DMS79 (cell line): ENCODE measurements around the gene NFKBIL1.
A peak's percentile ranks its signal among the peaks of the same experiment; 100 is the strongest.
"Not testable (repeated sequence)": the region's sequence is repeated elsewhere in the genome, so short reads cannot be mapped to it uniquely, and the experiment has no call there.

ENCODE experiments used
- DNase-seq: peaks from one replicate; lab custom pipeline; 2025; lab: John Stamatoyannopoulos, UW

The NFKBIL1 gene, protein sequence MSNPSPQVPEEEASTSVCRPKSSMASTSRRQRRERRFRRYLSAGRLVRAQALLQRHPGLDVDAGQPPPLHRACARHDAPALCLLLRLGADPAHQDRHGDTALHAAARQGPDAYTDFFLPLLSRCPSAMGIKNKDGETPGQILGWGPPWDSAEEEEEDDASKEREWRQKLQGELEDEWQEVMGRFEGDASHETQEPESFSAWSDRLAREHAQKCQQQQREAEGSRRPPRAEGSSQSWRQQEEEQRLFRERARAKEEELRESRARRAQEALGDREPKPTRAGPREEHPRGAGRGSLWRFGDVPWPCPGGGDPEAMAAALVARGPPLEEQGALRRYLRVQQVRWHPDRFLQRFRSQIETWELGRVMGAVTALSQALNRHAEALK

DNA sequence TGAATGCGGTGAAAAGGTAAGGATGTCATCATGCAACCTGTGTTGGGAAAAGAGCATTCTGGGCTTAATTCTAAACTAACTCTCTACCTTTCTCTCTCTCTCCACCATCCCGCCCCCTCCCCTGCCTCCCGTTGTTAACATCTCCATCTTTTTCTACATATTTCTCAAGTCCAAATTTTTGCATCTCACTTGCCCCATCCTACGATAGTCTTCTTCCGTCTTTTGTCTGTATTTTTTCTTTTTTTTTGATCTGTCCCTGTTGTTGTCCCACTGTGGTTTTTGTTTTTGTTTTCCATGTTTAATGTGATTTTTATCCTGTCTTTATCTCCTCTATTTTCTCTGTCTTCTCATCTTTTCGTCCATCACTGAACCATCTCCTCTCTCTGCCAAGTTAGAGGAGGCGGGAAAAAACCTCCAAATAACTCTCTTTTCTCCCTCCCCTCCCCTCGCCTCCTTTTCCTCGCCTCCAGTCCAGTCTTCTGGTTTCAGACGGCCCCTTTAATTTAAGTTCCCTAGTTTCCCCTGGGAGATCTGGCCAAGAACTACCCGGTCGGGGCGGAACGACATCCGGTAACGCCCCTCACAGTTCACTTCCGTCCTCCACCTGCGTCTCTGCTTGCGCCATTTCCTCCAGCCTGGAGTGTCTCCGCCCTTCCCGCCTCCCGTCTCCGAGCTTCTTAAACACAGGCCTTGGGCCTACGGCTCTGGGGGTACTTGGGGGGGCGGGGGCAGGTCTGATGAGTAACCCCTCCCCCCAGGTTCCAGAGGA lies at the start of gene NFKBIL1:
NFKBIL1 (plus strand) TSS at position 651 of the 769 bp plus-strand sequence; CDS start at position 738, 87 bp downstream.
- peak; percentile 96 for DNase-seq

DNA sequence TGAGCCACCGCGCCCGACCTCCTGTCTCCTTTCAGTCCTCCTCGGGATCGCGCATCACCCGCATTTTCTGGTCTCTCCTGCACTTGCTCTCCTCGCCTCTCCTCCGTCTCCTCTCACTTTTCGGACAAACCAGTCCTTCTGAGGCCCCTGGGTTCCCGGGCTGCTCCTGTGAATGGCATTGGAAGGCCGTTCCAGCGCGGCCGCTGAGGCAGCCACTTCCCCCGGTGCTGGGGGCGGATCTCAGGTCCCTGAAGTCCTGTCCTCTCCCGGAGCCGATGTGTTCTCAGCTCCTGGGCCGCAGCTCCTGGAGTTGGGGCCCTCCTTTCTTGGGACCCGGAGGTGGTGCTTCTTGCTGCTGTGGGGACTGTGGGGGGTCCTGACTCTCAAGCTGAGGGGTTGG lies 48.7 kb upstream of the NFKBIL1 start:
- no peak for DNase-seq

DNA sequence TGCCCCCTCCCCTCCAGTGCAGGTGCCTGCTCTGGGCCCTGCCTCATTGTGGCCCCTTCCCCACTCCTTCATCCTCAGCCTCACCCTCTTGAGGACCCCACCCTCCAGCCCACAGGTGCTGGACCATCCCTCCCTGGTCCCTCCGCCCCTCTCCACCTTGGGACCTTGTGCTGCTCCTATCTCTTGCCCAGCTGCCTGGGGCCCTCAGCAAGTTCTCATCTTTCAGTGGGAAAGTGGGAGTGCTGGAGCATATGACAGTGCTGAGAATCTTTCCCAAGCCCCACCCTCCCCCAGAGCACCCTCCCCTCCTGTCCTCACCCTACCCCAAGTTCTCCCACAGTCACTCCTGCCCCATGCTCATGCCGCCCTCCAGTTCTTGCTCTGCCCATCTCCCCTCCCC lies 47.8 kb upstream of the NFKBIL1 start:
- not testable (repeated sequence) for DNase-seq

DNA sequence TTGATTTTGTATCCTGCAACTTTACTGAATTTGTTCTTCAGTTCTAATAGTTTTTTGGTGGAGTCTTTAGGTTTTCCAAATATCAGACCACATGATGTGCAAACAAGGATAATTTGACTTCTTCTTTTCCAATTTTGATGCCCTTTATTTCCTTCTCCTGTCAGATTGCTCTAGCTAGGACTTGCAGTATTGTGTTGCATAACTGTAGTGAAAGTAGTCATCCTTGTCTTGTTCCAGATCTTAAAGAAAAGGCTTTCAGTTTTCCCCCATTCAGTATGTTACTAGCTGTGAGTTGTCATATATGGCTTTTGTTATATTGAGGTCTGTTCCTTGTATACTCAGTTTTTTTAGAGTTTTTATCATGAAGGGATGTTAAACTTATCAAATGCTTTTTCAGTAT lies 44.8 kb upstream of the NFKBIL1 start:
- DNase-seq = no peak

DNA sequence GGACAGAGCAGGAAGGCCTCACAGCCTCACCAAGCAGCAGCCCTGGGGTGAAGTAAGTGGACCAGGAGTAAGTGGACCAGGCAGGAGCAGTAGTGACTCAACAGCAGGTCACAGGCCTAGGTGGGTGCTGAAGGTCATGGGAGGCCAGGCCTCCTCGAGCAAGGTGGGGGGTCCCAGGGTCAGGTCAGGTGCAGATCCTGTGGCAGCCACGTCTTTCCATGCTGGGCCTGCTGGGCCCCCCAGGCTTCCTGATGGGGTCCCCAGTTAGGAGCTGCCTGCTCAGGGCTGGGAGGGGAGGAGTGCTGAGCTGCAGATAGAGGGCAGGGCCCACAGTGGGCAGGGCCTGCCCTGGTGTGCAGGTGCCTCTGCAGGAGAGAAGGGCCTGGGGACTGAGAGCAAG lies 38.4 kb upstream of the NFKBIL1 start:
- DNase-seq = not testable (repeated sequence)

DNA sequence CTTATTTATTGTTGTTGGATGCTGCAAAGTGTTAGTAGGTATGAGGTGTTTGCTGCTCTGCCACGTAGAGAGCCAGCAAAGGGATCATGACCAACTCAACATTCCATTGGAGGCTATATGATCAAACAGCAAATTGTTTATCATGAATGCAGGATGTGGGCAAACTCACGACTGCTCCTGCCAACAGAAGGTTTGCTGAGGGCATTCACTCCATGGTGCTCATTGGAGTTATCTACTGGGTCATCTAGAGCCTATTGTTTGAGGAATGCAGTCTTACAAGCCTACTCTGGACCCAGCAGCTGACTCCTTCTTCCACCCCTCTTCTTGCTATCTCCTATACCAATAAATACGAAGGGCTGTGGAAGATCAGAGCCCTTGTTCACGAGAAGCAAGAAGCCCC lies 37.4 kb upstream of the NFKBIL1 start:
- no peak for DNase-seq

DNA sequence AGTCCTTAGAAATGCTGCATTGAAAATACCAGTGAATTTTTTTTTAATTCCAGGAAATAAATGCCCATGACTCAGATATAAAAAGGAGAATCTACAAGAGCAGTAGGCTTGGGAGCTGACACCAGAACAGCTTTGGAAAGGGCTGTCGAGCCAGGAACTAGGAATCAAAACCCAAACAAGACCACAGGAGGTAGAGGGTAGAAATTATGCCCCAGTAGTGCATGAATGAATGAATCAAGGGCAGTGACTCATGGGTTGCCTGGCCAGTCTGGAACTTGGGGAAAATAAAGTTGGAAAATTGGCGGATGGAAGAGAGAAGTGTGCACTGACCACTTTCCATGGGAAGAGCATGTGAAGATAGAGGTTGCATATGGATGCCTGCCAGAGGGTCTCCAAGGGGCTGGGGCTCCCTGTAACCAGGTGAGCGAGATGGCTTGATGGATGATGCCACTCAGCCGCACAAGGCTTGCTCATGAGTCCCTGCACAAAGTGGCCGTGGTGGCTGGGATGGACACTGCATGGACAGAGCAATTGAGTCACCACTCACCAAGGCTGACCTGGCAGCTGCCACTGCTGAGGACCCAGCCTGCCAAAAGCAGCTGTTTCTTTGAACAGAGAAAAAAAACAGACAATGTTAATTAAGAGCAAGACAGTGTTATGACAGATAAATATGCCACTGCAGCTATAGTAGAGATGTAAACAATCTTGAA lies 33.8 kb upstream of the NFKBIL1 start:
- DNase-seq = no peak

DNA sequence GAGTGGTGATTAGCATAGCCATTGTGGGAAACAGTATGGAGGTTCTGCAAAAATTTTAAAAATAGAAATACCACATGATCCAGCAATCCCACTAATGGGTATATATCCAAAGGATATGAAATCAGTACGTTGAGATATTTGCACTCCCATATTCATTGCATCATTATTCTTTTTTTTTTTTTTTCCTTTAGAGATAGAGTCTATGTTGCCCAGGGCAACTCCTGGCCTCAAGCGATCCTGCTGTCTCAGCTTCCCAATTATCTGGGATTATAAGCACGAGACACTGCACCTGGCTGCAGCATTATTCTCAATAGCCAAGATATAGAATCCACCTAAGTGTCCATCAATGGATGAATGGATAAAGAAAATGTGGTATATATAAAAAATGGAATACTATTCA lies 25.6 kb upstream of the NFKBIL1 start:
- no peak for DNase-seq

DNA sequence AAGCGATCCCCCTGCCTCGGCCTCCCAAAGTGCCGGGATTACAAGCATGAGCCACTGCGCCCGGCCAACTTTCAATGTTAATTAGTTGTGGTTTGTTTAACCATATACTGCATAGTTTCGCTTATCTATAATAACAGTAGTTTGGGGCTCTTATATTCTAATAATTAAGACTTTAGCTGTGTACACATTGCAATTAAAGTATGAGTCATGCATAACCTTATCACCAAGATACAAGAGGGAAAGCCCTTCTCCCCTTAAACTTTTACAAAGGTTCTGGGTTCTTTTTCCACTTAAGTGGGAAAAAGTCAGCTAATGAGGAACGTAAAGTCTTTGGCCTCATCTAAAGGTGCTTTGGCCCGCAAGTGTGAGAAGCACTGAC lies 21.9 kb upstream of the NFKBIL1 start:
- DNase-seq = no peak

DNA sequence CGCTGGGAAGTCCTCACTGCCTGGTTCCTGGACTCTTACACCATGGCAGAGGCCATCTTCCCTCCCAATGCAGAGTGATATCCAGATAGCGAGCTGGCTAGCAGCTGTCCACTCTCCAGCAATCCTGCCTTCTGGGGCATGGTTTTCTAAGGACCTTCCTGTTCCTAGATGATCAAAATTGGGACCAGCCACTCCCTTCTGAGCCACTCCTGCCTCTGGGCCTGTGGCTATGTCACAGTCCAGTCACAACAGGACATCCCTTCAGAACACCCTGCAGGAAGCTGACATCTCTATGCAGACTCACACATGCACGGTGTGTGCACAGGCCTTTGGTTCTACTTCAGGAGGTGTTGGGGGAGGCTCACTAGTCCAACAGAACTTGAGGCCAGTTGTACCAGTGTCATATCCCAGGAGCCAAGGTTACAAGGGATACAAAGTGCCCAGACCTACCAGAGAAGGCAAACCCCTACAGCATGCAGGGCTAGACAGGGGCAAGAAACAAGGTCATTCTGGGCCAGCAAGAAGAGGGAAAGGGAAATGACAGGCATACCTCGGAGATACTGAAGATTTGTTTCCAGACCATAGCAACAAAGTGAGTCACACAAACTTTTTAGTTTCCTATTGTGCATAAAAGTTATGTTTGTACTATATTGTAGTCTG lies 21.3 kb upstream of the NFKBIL1 start:
- no peak for DNase-seq

DNA sequence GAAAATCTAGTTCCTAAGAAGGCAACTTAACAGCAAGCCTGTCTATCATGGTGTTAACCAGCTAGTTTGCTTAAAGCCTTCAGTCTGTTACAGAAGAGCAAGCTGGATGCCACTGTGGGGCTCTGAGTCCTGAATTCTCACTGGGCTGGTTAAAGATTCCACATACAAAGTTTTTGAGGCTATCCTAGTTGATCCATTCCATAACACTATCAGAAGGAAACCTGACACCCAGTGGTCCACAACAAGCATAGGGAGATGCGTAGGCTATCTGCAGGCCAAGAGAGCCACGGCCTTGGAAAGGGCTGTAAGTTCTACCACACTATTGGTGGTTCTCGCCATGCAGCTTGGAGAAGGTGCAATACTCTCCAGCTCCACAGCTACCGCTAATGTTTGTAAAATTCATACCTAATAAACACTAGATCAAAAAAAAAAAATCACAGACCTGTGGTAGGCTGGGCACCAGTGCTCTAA lies 19.1 kb upstream of the NFKBIL1 start:
- DNase-seq = no peak

DNA sequence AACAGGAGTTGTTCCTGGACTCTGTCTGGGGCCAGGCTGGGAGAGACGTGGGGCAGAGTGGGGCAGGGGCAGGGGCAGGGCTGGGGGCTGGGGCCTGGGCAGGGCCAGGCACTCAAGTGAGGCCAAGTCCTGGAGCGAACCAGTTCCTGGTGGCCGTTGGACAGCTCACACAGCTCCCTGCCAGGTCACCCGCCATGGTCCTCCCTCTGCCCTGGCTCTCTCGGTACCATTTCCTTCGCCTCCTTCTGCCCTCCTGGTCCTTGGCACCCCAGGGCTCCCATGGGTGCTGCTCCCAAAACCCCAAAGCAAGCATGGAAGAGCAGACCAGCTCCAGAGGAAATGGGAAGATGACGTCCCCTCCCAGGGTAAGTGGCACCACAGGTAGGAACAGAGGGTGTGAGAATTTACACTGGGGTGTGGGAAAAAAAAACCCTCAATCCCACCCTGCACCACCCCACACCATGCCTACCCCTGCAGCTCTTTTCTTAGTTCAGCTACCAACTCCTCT lies 18.5 kb upstream of the NFKBIL1 start, which contains the start of gene MCCD1:
MCCD1 (plus strand) TSS at position 142 of the 508 bp plus-strand sequence; CDS start at position 195, 53 bp downstream.
- no peak for DNase-seq

DNA sequence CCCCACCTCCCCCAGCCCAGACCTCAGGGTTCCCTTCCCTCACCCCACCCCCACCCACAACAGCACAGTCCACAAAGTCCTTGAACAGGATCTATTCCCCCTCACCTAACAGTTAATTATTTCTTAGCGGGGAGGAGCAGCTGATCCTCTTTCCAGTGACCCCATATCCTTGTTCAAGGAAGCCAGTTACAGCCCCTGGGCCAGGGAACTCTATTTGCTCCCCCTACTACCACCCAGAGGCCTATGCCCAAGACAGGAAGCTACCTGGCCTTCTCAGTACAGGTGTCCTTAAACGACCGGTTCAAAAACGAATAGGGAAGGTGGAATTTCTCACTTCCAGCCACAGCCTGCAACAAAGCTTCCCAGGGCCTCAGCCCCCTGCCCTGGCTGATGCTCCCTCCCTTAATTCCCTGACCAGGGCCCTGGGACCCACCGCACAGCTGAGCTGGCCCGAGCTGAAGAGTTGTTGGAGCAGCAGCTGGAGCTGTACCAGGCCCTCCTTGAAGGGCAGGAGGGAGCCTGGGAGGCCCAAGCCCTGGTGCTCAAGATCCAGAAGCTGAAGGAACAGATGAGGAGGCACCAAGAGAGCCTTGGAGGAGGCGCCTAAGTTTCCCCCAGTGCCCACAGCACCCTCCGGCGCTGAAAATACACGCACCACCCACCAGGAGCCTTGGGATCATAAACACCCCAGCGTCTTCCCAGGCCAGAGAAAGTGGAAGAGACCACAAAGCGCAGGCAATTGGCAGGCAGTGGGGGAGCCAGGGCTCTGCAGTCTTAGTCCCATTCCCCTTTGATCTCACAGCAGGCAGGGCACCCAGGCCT lies 17.9 kb upstream of the NFKBIL1 start:
- DNase-seq = no peak

DNA sequence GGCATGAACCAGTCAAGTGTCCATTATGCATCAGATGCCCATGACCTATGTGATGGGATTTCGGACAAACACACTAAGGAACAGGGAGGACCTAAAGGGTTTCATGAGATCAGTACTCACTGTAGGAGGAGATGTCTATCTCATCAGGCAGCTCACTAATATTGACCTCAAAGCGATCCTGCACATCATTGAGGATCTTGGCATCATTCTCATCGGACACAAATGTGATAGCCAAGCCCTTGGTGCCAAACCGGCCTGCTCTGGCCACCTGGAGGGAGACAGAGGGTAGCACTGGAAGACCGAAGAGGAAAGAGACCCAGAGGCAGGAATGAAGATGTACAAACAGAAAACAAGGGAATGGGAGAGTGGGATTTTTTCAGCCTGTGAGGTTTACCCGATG lies 16.7 kb upstream of the NFKBIL1 start:
- DNase-seq = no peak

DNA sequence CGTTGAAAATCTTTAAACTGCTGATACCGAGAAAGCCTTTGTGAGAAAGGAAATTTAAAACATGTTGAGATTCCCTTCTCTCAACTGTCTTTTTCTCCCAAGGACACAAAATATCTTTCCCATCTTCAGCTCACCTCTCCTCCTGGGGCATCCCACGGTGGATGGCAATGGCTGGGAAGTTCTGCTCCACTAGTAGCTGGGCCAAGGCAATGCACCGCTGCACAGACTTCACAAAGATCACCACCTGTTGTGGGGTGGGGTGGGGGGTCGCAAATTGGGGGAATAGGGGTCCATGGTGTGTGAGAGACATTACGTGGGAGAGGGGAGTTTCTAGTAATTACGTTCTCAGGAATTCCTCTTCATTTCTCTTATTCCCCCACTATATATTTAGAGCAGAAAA lies 16.2 kb upstream of the NFKBIL1 start:
- DNase-seq = no peak

DNA sequence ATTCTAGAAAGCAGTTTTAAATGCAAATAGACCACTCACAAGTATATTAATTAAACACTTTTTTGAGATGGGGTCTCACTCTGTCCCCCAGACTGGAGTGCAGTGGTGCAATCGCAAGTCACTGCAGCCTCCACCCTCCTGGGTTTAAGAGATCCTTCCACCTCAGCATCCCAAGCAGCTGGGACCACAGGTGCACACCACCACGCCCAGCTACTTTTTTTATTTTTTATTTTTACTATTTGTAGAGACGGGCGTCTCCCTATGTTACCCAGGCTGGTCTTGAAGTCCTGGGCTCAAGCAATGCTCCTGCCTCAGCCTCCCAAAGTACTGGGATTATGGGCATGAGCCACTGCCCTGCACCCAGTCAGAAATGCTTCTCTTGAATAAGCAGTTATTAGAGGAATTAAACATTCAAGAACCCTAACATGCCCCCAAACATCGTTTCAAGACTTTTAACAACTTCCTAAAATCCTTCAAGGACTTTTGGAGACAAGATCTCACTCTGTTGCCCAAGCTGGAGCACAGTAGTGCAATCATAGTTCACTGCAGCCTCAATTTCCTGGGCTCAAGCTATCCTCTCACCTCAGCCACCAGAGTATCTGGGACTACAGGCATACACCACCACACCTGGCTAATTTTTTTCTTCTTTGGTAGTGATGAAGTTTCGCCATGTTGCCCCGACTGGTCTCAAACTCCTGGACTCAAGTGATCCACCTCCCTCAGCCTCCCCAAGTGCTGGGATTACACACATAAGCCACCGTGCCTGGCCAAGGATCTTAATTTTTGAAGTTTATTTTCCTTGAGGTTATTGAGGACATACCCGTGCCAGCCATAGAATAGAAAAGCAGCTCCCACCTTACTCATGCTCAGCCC lies 15.4 kb upstream of the NFKBIL1 start:
- no peak for DNase-seq

DNA sequence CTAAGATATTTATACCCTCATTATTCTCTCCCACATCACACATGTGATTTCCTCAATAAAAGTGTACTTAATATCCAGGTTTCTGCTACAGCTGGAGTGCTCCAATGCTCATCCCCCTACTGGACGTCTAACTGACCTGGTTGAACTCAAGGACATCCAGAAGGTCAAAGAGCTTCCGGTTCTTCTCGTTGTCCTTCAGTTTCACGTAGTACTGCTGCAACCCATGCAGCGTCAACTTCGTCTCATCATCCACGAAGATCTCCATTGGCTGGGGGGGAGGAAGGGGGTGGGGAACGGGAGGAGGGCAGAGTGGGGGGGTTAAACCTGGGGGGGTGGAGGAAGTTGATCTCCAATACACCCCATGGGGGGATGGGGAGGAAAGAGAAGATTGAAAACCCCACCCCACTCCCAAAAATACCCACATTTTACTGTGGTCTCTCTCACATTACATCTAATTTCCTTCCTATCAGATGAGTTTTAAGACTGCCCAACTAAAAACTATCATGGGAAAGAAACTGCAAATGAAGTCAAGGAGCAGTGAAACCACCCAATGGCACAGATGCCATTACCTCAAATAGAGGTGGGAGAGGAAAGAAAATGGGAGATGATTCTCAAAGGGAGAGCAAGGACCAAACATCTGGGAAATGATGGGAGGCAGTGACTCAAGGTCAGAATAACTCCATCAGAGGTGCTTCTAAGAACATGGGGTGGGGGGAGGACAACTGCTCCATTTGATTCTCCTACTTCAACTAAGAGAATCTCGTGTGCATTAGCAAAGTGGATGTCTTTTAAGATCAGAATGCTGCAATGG lies 14.6 kb upstream of the NFKBIL1 start:
- DNase-seq = no peak

DNA sequence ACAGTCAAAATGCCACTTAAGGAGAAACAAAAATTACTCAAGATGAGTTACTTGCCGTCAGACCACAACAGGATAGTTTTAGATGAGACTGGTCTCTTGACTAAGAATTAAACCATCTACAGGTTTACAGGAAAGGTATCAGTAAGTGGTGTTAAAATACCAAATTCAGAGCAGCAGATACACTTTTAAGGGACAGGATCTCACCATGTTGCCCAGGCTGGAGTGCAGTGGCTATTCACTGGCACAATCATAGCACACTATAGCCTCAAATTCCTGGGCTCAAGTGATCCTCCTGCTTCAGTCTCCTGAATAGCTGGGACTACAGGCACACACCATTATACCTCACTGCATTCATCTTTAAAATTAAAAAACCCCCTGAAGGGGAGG lies 14.0 kb upstream of the NFKBIL1 start:
- no peak for DNase-seq

DNA sequence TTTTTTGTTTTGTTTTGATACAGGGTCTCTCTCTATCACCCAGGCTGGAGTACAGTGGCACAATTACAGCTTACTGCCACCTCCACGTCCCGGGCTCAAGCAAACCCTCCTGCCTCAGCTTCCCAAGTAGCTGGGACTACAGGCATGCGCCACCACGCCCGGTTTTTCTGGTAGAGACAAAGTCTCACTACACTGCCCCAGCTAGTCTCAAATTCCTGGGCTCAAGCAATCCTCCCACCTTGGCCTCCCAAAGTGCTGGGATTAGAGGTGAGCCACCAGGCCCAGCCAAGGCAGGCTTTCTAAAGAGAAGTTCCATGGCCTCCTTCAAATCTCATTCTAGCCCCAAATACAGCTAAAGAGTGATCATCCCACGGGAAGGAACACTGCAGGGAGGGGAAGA lies 13.4 kb upstream of the NFKBIL1 start:
- DNase-seq = no peak
